Mesothelial cell of epicardium (in vitro differentiated cells): ENCODE data around the gene CDKN2AIPNL. TPM values are rescaled to one million over a fixed set of nuclear protein-coding genes. Genes with fewer than 3 reads are reported as not detected.

Source experiments
- DNase-seq, 2 experiments: peaks; one replicate each; pipeline ENCODE4 v3.0.0; 2021; ENCODE audit warnings: low spot score in 2 of 2; ENCODE audit not compliant: unreplicated experiment in 2 of 2
- H3K27ac Mint-ChIP-seq: 2 replicates; pipeline ENCODE4 v1.8.0; 2021; ENCODE audit warnings: mixed read lengths
- H3K27me3 Mint-ChIP-seq: 2 replicates; pipeline ENCODE4 v1.8.0; 2021; ENCODE audit warnings: low read depth, mixed read lengths
- H3K36me3 Mint-ChIP-seq: 2 replicates; pipeline ENCODE4 v1.8.0; 2021; ENCODE audit warnings: mixed read lengths
- H3K4me1 Mint-ChIP-seq: 2 replicates; pipeline ENCODE4 v1.8.0; 2021; ENCODE audit warnings: mixed read lengths
- H3K4me3 Mint-ChIP-seq: 2 replicates; pipeline ENCODE4 v1.8.0; 2021; ENCODE audit warnings: mild to moderate bottlenecking, moderate library complexity, mixed read lengths
- H3K9me3 Mint-ChIP-seq: 2 replicates; pipeline ENCODE4 v1.8.0; 2021; ENCODE audit warnings: mixed read lengths
- total RNA-seq: library from RNA; stranded (reverse); gene quantifications from 3 replicates; pipeline ENCODE4 v1.2.1, GENCODE V29; 2021
- TF ChIP-seq, protein P1 (sequence below): fragments of 200-600 bp; sonication (generic); IDR thresholded peaks from one replicate; pipeline ENCODE4 v1.5.0; 2021; ENCODE audit warnings: antibody characterized with exemption; ENCODE audit not compliant: unreplicated experiment

The CDKN2AIPNL gene
- total RNA-seq, 1 donor from 2014 or later, result 24.9 TPM

DNA sequence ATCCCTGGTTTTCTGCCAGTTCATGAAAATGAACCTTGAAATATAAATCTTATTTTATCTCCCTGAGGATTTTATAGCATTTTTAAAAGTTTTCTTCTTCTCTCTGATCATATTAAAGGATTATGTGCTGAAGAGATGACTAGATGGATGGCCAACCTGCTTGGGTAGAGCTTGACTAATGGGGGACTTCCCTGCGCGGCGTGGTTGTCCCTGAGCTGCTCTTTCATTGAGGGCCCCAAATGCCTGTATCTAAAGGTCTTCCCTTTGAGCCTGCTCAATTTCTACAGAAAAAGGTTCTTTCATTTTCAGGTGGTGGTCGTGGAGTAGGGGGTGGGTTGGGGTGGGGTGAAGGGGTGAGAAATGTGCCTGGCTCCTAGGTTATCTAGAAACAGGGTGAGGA lies 20.5 kb upstream of the CDKN2AIPNL start:
- H3K27ac Mint-ChIP-seq, result no peak overlapping the region
- no peak overlapping the region for H3K4me3 Mint-ChIP-seq
- TF ChIP-seq, protein P1, sequence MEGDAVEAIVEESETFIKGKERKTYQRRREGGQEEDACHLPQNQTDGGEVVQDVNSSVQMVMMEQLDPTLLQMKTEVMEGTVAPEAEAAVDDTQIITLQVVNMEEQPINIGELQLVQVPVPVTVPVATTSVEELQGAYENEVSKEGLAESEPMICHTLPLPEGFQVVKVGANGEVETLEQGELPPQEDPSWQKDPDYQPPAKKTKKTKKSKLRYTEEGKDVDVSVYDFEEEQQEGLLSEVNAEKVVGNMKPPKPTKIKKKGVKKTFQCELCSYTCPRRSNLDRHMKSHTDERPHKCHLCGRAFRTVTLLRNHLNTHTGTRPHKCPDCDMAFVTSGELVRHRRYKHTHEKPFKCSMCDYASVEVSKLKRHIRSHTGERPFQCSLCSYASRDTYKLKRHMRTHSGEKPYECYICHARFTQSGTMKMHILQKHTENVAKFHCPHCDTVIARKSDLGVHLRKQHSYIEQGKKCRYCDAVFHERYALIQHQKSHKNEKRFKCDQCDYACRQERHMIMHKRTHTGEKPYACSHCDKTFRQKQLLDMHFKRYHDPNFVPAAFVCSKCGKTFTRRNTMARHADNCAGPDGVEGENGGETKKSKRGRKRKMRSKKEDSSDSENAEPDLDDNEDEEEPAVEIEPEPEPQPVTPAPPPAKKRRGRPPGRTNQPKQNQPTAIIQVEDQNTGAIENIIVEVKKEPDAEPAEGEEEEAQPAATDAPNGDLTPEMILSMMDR, result no peak
- no peak for DNase-seq
- no peaks in the 10 kb centered on the region for H3K27me3 Mint-ChIP-seq
- H3K4me1 Mint-ChIP-seq, result peaks cover 11% of the 10 kb centered on the region
- H3K36me3 Mint-ChIP-seq, result no peaks in the 10 kb centered on the region
- no peaks in the 10 kb centered on the region for H3K9me3 Mint-ChIP-seq

DNA sequence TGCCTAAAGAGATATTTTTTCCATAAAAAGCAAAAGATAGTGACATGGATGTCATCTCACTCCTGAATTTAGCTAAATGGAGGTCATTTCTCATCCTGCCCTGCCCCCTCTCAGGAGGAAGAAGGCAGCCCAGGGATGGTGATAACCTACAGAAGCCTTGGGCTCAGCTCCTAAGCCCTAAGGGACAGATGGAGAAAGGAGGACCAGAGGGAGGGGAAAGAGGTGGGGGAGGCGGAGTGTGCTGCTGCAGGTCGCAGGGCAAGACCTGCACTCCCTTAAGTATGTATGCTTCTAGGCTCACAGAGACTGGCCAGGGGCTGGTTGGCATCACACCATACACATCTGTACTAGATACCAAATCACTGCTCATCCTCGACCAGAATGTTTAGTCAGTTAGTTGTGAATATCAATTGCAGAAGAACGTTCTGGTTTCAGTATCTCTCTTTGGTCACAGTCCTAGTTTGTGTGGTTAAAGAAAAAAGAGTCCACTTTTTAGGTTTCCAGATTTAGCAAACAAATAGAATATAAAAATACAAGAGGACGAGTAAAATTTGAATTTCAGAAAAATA lies 18.4 kb upstream of the CDKN2AIPNL start:
- no peak overlapping the region for H3K27ac Mint-ChIP-seq
- DNase-seq, result no peak

GRCh38 chr5:134427540-134428041 lies 15.9 kb upstream of the CDKN2AIPNL start:
- Mint-ChIP-seq H3K4me1 (peaks cover 7% of the 10 kb centered on the region), H3K9me3 (no peaks in the 10 kb centered on the region), H3K36me3 (no peaks in the 10 kb centered on the region), H3K27me3 (no peaks in the 10 kb centered on the region), H3K4me3 (no peak overlapping the region), H3K27ac (no peak overlapping the region)
- no peak for DNase-seq
- TF ChIP-seq, protein P1, result no peak

More for the DNA sequence above, 18.4 kb upstream of the CDKN2AIPNL start:
- TF ChIP-seq, protein P1, result no peak
- no peak overlapping the region for H3K4me3 Mint-ChIP-seq
- no peaks in the 10 kb centered on the region for H3K27me3 Mint-ChIP-seq
- no peaks in the 10 kb centered on the region for H3K9me3 Mint-ChIP-seq
- peaks cover 7% of the 10 kb centered on the region for H3K4me1 Mint-ChIP-seq
- H3K36me3 Mint-ChIP-seq, result no peaks in the 10 kb centered on the region

DNA sequence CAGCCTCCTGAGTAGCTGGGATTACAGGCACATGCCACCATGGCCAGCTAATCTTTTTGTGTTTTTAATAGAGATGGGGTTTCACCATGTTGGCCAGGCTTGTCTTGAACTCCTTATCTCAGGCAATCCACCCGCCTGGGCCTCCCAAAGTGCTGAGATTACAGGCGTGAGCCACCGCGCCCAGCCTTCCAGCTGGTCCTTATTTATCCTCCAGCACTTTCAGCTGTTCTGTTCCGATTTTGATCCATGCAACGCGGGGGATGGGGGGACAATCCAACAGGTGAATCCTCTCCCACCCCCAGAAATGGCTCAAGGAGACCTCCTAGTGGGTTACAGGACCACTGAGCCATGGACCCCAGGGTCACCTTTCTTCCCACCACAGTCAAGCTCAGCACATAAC lies 14.7 kb upstream of the CDKN2AIPNL start:
- Mint-ChIP-seq H3K9me3 (no peaks in the 10 kb centered on the region), H3K36me3 (no peaks in the 10 kb centered on the region), H3K27me3 (no peaks in the 10 kb centered on the region), H3K4me1 (peaks cover 3% of the 10 kb centered on the region), H3K4me3 (no peak overlapping the region), H3K27ac (no peak overlapping the region)
- TF ChIP-seq, protein P1, result no peak
- DNase-seq, result no peak

GRCh38 chr5:134423376-134423775 lies 11.7 kb upstream of the CDKN2AIPNL start:
- no peaks in the 10 kb centered on the region for H3K36me3 Mint-ChIP-seq
- TF ChIP-seq, protein P1, result no peak
- no peaks in the 10 kb centered on the region for H3K4me1 Mint-ChIP-seq
- no peak for DNase-seq
- no peak overlapping the region for H3K27ac Mint-ChIP-seq
- H3K27me3 Mint-ChIP-seq, result no peaks in the 10 kb centered on the region
- peaks cover 6% of the 10 kb centered on the region for H3K9me3 Mint-ChIP-seq
- H3K4me3 Mint-ChIP-seq, result no peak overlapping the region
